A549 (cell line): Measurements from ENCODE around the gene NNT. TPM values are rescaled to one million over a fixed set of nuclear protein-coding genes. Genes with fewer than 3 reads are reported as not detected.

ENCODE experiments used
- CBX8 ChIP-seq: fragments of 200-600 bp; sonication (generic); IDR thresholded peaks from 2 replicates; pipeline ENCODE4 v1.6.1; 2016
- HOXA7 ChIP-seq: fragments of 250-450 bp; sonication (Bioruptor Pico); IDR thresholded peaks from 2 replicates; pipeline ENCODE4 v1.5.0; 2020; ENCODE audit warnings: mild to moderate bottlenecking, moderate library complexity
- ZSCAN20 ChIP-seq: fragments of 250-450 bp; sonication (Bioruptor Pico); IDR thresholded peaks from 2 replicates; pipeline ENCODE4 v1.8.0; 2022; ENCODE audit warnings: mild to moderate bottlenecking, moderate library complexity
- polyA plus RNA-seq, 4 experiments: library from polyadenylated mRNA; depleted of rRNA in 3 of 4; stranded (reverse); fragments of >200 nt; fragmentation: RNase III in 1 of 4; extraction: RNeasy Plus Mini Kit Qiagen cat#74134 plus additional on column Dnase treatment in 1 of 4; gene quantifications; 2 replicates in 3 of 4; 3 replicates in 1 of 4; pipeline ENCODE4 v1.2.3, GENCODE V29; 2011 to 2017

Gene NNT
- polyA plus RNA-seq, 2 of the 4 experiments (the other 2 are of a cell fraction), result 15.2 to 35.5 TPM

- TF ChIP-seq HOXA7 (CRISPR knock-in tag), result no peak
- TF ChIP-seq ZSCAN20 (CRISPR knock-in tag), result no peak
- no peak for TF ChIP-seq CBX8
These were observed 150.1 kb downstream of the NNT start (continued) for GRCh38 chr5:43753069-43753468.

Other genes starting within 250 kb of the NNT start
- gene CCL28, start 190.8 kb upstream of the NNT start, polyA plus RNA-seq (2011; rRNA removed), result 0.39 and 0.50 TPM in 2 replicates
- 0.09 to 0.15 TPM (median 0.13 TPM) in 3 replicates for gene CCL28, start 190.8 kb upstream of the NNT start, polyA plus RNA-seq (2017; fragmentation: RNase III; extraction: RNeasy Plus Mini Kit Qiagen cat#74134 plus additional on column Dnase treatment)
- 46.1 and 47.3 TPM in 2 replicates for gene TMEM267, start 119.3 kb upstream of the NNT start, polyA plus RNA-seq (2011; rRNA removed)
- gene TMEM267, start 119.3 kb upstream of the NNT start, polyA plus RNA-seq (2017; fragmentation: RNase III; extraction: RNeasy Plus Mini Kit Qiagen cat#74134 plus additional on column Dnase treatment), result 15.8 to 17.9 TPM (median 17.3 TPM) in 3 replicates
- gene C5orf34, start 88.0 kb upstream of the NNT start, polyA plus RNA-seq (2011; rRNA removed), result 11.8 and 16.1 TPM in 2 replicates
- 7.1 to 7.7 TPM (median 7.6 TPM) in 3 replicates for gene C5orf34, start 88.0 kb upstream of the NNT start, polyA plus RNA-seq (2017; fragmentation: RNase III; extraction: RNeasy Plus Mini Kit Qiagen cat#74134 plus additional on column Dnase treatment)
- gene PAIP1, start 46.1 kb upstream of the NNT start, polyA plus RNA-seq (2011; rRNA removed), result 188 and 198 TPM in 2 replicates
- 84.6 to 89.6 TPM (median 86.7 TPM) in 3 replicates for gene PAIP1, start 46.1 kb upstream of the NNT start, polyA plus RNA-seq (2017; fragmentation: RNase III; extraction: RNeasy Plus Mini Kit Qiagen cat#74134 plus additional on column Dnase treatment)